ENCODE results near the gene HOXC5.
"Not testable (repeated sequence)": the region's sequence is repeated elsewhere in the genome, so short reads cannot be mapped to it uniquely, and the experiment has no call there.

HOXC5 gene

DNA sequence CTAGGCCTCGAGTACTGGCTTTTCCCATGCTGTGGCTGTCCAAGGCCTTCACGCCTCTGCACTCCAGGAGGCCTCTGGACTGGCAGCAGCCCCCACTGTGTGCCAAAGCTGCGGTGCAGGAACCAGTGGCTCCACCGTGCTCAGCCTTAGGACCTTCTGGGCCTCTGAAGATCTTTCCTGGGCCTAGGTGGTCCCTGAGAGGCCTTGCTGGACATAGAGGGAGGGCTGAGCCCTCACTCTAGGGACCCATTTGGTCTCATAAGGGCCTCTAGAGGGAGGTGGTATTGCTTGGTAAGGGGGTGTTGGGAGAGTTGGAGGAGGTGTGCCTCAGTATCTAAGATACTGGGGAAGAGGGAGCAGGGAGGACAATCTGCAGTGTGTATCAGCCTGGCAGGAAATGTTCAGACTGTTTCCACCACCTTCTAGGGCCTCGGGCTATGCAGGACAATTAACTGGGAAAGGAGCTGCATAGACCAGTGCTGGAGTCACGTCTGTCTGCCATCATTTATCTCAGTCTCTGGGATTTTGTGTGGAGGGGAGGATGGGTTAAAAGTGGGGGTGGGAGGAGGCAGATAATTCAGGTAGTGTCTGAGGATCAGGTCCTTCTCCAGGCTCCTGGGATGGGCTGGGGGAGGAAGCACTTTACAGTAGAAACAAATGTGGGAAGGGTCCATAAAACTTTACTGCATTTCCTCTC, 2.9 kb downstream of the HOXC5 start:
- no peak for DNase-seq

DNA sequence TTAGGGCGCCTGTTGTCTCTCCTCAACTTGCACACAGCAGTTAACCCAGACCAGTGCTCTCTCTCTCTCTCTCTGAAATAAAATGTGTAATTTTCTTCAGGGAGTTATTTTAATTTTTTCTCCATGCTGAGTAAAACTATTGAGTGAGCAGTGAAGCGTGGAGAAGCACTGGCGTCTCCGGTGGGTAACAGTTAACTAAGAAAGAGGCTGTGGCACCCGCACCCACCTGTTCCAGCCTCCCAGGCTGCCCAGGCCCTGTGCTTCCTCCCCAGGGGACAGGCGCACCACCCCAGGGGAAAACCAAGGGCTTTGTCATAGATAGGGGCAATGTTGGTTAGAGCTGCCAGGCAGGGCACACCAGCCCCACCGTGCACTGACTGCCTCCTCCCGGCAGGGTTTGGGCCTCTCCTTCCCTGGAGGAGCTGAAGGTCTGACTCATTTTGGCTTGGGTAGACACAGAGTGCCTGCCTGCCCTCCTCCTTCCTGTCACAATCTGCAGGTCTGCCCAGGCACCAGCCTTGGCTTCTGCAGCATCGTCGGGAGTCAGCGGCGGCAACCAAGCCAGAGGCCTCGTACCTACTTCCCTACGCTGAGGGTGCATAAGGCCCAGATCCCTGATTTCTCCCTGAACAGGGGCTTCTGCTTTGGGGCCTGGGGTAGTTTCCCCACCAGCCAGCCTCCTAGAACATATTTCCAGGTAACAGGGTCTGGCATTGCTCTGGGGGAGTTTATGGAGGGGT, 3.9 kb downstream of the HOXC5 start:
- no peak for DNase-seq

DNA sequence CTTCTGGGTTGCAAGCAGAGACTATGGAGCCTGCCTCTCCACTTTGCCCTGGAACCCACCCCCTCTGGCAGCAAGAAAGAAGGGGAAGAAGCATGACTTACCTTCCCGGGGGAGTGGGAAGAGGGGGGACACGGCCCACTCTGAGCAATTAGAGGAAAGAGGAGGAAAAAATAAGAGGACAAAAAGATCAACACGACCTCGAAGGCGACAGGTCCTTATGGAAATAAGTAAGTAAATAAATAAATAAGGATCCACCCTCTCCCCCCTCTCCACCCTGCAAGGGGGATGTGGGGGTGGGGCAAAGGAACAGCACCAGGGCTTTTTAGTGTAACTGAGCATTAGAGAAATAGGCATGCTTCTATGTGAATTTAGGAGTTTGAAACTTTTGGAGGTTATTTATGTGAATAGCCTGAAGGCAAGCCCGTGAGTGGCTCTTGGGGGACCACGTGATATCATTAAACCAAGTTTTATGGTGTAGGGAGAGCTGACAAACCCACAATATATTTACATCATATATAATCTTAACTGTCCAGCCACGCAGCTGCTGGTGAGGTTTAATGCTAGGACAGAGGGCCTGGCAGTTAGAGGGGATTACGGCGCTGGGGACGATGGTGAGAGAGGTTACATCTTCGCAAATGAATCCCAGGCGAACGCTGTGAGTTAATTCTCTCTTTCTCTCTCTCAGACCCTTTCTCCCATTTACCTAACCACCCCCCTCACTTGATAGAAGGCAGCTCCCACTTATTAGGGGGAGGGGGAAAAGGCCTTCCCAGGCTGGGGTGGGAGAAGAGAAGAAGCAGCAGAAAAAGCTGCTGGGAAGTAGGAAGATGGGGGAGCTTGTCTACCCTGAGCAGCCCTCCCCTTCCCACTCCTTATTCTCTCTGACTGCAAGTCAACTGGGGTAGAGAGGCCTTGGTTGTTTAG, 4.8 kb downstream of the HOXC5 start:
- no peak for DNase-seq

DNA sequence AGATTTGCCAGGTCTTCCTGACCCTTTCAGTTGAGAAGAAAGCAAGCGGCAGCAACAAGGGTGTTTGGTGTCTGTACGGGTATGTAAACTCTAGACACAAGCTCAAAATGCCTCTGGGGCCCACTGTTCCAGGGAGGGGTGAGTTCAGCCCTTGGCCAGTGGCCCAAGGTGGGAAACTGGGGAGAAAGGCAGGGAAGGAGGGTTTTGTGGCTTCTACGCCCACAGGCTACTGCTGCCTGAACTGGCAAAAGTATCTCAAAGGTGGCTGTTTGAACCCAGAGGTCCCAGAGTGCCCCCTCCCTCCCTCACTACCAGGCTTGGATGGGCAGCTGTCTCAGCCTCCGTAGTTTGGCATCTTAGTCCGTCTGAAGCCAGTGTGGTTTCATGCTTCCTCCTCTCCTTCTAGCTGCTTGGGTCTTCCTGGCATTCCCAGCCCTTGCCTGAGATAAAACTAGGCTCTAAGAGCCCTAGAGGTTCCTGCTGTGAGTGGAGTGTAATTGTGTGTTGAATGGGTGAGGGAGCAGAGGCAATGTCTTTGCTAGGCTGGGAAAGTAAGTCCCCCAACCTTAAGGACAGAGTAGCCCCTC, 5.5 kb downstream of the HOXC5 start:
- DNase-seq = no peak

DNA sequence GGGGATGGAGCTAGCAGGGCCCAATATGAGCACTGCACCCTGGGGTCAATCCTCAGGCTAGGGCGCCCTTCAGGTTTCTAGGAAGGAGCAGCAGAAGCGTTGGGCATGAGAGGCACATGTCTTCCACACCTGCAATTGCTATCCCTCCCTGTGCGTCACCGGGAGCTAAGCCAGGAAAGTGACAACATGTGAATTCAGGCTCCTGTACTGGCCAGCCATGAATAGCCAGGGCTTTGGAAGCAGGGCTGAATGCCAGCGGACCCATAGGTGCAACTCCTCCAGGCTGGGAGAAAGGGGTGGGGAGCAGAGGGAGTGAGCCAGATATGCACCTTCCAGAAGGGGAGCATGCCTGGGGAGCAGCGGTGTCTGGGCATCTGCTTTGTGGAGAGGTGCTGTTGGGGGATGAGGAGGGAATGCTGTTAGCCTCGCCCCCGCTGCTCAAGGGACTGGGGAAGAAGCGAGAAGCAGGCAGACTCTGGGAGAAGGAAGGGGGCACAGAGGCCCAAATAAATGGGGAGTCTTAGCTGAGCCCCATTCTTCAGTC, 6.1 kb downstream of the HOXC5 start:
- DNase-seq = no peak

DNA sequence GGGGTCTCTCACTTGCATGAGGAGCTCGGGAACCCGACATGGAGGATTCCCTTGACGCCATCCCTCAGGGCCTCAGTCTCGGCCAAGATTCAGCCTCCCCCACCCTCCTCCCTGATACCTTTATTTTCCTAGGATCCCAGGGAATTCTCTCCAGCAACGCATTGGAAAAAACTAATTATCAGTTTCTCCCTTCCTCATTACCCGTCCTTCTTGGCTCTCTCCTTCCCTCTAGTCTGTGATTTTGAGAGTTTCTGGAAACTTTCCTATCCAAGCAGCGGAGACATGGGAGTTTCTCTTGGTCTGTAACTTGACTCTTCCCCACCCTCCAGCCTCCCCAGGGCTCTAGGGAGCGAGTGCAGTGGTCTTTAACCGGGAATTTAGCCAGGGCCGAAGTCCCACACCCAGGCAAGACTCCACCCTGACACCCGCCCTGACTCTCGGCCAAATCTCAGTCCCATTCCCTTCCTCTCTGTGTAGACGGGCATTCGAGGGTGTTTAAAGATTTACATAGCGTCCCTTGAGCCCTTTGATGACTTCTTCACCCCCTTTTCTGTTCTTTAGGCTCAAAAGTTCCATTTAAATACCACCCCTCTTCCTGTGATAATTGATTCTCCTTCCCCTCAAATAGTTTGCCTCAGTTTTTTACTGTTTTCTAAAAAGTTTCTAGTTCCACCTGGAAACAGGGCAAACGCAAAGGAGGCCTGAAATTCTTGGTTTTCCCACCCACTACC, 6.7 kb downstream of the HOXC5 start:
- no peak for DNase-seq

DNA sequence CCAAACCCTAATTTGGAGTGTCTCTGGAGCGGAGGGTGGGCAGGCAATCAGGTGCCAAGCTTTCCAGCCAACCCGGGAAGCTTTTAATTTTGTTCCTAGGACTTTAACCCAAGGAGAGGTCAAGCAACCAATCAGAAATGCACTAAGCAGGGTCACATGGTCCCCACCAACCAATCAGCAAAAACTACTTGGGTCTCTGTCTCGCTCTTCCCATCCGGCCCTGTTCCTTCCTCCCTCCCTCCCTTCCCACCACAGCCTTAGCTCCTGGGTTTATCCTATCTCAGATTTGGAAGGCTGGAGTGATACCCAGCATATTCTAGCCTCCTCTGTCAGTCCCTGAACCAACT, 7.3 kb downstream of the HOXC5 start:
- DNase-seq = no peak

DNA sequence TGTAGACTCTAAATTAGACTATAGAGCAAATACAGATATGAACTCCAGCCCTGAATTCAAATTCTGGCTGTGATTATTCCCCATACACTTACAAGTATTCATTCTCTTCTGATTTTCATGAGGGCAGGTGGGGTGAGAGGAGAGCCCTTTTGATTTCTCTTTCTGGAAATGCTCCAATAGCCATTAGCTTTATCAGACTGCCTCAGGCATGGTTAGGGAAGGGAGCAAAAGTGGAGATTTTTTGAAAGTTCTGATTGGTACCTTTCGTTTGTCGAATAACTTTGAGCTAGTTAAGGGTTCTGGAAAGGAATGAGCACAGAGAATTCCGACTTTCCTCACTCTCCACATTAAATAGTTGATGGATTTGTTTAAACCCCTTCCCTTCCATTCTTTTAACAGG, 7.8 kb downstream of the HOXC5 start:
- DNase-seq = no peak

DNA sequence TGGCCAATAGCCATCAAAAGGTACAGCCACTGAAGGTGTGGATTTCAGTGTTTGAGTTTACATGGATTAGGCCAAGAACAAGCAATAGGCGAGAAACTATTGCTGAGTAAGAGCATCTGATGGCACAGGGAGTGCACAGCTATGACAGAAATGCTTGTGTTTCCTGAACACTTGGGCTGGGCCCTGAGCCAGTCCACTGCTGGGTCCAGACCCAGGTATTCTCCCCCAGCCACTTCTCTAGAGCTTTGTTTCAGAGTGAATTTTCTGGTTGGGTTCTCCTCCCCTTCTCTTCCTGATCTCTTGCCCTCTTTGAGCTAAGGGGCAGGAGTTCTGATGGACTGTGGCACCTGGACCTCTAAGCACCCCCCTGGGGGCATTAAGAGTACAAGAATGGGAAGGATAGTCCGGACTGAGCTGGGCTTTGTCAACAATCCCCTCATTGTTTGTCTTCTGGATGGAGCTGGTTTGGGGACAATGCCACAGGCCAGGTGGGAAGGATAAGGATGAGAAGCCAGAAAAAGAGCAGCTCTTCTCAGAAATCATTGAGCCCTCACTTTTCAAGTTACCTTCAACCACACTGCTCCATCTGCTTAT, 8.3 kb downstream of the HOXC5 start:
- DNase-seq = no peak

DNA sequence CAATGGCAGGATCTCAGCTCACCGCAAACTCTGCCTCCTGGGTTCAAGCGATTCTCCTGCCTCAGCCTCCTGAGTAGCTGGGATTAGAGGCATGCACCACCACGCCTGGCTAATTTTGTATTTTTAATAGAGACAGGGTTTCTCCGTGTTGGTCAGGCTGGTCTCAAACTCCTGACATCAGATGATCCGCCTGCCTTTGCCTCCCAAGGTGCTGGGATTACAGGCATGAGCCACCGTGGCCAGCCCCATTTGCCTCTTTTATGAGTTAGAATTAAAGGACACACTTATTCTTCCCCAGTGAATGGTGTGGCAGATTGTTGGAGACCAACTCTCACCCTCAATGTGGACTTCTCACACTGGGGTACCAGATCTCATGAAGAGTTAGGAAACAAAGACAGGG, 9.2 kb downstream of the HOXC5 start:
- not testable (repeated sequence) for DNase-seq

DNA sequence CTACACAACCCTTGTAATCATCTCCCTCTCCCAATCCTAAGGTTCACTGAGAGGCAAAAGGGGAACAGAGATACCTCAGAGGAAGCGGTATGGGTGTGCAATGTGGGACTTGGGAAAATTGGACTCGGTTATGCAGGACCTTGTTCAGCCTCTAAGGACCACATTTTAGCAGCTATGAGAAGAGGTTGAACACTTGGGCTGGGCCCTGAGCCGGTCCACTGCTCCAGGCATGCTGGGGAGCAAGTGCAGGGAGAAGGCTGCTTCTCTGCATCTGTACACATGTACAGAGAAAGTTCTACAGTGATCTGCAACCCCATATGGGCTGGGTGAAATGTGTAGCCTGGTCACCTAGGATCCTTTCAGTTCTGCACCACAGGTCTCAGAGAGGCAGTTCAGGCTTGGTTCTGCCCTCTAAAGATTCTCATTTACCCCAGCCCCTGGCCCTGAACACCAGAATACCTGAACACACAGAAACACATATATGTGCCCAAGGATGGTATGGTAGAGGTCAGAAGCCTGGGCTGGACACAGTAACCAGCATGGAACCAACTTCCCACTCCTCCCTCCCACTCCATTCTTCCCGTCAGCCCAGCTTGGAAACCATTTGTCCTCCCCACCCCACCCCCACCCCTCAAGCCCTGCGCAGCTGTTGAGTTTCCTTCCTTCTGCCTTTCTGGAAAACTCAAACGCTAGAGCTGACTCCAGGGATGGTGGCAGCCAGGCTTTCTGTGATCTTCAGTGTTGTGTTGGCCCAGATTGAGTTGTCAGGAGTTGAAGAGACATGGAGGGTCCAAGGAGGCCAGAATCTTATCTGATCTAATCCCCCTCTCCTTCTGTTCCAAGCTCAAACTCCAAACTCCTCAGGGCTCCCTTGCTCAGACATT, 10.4 kb downstream of the HOXC5 start:
- no peak for DNase-seq

DNA sequence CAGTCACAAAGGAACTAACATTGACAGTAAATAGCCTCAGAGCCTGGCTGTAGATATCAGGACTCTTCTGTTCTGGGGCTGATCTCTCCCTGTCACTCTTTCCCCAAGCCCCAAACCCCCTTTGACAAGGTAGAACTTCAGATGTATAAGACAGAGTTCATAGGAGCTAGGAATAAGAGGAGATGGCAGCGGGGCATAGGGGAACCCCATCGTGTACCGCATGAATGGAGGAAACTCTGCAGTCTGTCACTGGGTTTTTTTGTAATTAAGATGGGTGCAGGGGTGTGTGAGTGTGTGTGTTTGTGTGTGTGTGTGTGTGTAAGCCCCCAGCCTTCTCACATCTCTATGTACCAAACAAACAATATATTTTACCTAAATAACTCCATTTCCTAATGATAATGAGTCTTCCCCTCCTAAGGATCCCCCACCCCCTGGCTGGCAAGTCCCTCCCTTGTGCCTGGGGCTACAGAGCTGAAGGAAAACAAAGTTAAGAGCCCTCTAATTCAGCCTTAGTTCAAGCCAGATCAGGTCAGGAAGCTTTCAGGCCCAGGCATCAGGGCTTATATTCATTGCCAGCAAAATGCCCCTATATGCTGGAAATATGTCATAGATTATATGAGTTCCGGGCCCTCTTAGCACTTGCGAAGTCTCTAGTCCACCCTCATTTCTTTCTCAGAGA, 11.7 kb downstream of the HOXC5 start:
- DNase-seq = no peak

DNA sequence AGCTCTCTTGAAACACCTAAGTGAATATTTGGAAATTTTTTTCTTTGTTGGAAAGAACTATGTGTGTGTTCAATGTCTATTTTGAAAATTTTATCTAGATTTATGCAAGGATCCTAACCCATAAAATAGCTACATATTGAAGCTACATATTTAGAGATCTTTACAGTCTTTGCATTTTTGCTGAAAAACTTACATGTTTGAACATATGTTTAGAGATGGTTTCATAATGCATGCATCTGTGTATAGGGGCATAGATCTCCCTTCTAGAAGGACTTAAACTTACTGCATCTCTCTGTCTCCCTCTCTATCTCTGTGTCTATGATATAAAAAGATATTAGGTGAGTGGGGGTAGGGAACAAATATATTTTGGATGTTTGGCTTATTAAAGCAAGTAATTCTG, 12.6 kb downstream of the HOXC5 start:
- no peak for DNase-seq

DNA sequence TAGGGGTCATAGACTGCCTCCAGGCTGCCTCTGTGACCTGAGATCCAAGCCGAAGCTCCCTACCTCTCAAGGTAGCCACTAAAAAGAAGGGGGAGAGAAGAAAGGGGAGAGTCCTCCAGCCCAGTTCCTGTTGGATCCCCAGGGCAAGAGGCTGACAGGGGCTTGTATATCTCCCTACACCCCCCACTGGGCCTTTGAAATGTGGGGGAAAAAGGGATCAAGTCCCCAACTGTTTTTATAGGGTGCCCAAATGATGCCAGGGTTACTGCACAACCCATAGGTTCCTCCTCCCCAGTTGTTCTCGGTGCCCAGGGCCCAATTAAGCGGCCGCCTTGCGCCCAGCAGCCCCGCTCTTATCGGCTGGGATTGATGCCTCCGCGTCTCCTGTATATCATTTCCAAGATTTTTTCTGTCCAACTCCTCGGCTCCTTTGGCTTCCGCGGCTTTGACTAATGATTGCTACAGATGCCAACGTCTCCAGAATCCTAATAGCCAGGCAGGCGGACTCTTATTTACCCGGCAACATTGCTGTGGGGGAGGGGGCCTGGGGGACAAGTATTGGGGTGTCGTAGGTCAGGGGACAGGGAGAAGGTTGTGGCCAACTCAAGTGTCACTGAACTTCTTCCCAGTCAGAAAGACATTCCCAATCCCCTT, 13.1 kb downstream of the HOXC5 start:
- no peak for DNase-seq

DNA sequence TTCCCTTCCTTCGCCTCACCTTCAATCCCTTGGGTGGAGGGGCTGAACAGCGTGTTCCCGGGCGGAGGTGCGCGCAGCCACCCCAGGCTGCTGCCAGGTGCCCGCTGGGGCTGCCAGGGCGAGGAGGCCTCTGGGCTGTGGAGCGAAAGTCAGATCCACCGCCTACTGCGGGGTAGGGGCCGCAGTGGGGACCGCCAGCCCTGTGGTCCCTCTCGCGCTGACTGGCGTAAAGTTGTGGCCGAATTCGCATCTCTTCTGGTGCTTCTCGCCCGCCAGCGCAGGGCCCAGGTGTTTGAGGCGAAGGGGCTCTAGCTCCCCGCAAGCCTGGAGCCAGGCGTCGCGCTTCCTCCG, 13.9 kb downstream of the HOXC5 start:
- DNase-seq = no peak

DNA sequence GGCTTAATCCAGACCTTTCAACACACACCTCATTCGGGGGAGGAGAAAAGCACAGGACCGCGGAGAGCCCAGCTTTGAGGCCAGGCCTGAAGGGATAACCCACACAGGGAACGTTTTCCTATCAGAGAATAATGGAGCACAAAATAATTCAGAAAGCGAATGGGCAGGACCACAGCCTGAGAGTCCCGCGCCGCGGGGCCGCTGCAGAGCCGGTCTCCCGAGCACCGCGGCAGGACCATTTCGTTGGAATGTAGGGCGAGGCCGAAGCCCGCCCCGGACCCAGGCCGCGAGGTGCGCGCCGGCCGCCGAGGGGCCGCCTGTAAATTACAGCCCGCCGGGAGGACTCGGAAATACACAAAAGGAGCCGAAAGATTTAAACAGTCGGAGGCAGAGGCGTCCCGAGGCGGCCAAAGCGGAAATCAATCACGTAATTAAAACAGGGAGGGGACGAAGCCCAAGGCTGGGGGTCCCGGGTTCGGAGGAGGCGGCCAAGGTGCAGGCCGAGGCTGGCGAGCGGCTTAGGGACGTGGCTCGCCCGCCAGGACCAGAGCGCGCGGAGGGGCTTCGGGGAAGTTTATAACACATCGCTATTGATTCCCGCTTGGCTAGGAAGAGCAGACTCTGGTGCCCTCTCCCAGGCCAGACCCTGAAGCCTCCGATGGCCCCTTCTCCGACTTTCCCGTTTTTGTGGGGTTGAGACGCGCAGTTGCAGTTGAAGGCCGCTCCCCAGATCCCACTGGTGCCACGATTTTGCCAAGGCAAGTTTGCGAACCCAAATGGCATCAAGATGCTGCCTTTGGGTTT, 14.5 kb downstream of the HOXC5 start:
- no peak for DNase-seq

DNA sequence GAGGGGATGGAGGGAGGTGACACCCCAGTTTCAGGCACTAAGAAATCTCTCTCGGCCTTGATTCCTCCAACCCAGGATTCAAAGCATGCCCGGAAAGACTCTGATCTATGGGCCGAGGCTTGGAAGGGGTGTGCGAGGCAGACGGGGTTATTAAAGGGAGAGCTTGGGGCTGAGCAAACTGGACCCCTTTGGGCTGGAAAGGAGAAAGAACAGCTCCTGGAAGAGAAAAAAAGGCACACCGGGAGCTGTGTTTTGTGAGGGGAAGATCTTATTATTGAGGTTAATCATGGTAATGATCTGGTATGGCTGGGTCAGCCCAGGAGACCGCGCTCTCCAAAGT, 15.1 kb downstream of the HOXC5 start:
- DNase-seq = no peak

DNA sequence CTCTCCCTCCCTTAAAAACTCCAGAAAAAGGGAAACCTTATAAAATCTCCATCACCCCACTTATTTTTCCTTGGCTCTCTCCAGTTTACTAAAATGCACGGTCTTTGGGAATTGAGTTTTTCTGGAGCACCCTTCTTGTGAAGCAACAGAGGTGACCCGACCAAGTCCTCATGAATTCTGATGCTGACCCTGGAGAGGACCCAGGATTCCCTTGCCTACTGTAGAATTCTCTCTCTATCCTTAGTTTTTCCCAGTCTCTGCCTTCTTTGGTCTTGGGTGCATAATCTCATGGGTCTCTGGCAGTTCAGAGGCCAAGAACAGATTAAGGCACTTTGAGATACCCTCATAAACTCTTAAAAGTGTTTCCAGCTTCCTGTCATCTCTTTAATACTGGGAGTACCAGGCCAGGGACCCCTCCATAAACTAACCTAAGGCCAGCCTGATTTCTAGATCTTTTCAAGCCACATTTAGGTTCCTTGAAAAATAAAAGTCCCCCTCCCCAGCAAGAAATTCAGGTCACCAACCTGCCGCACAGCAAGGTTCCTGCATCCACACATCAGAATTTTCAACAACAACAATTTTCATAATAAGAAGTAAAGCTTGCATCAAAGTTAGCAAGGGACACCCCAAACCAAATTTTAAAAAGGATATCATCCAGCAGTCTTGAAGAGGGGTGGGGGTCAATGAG, 15.7 kb downstream of the HOXC5 start:
- no peak for DNase-seq

DNA sequence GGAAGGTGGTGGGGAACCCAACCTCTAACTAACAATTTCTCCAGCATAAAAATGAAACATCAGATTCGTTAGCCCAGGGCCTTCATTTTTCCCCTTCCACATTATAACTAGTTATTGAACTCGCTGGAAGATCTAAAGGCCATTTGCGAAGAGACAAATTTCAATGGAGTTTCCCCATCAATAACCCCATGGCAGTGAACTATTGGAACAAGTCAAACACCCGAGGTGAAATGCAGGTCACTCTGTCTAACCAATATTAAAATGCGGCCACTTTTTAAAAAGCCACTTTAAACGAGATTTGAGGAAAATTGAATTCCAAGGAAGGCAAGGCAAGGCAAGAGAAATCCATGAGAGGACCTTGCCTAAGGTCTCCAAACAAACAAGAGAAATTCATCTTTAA, 16.3 kb downstream of the HOXC5 start:
- DNase-seq = no peak
